RWPE1 (cell line): ENCODE results near the gene AP3D1.

ENCODE experiments used
- CTCF ChIA-PET: fragments of 350-600 bp; sonication (Branson Sonifier 250); formaldehyde crosslinking; extraction: SDS; loops from one replicate; lab custom pipeline; 2021; lab: Yijun Ruan, JAX
- POLR2A ChIA-PET: fragments of 400-600 bp; formaldehyde crosslinking; extraction: SDS; loops from one replicate; lab custom pipeline; 2020; ENCODE audit warnings: antibody characterized with exemption; ENCODE audit not compliant: low non-redundant PET; lab: Yijun Ruan, JAX
- DNase-seq: peaks from one replicate; pipeline ENCODE4 v3.0.0; 2012; ENCODE audit warnings: low spot score
- H3K27ac ChIP-seq: fragments of 450-650 bp; 2 replicates; pipeline ENCODE4 v1.5.1; 2017
- TF ChIP-seq, protein P1 (sequence below): fragments of 450-650 bp; conservative IDR thresholded peaks from 2 replicates; pipeline ENCODE4 v1.5.1; 2017; ENCODE audit warnings: low read depth, mild to moderate bottlenecking

Gene AP3D1

DNA sequence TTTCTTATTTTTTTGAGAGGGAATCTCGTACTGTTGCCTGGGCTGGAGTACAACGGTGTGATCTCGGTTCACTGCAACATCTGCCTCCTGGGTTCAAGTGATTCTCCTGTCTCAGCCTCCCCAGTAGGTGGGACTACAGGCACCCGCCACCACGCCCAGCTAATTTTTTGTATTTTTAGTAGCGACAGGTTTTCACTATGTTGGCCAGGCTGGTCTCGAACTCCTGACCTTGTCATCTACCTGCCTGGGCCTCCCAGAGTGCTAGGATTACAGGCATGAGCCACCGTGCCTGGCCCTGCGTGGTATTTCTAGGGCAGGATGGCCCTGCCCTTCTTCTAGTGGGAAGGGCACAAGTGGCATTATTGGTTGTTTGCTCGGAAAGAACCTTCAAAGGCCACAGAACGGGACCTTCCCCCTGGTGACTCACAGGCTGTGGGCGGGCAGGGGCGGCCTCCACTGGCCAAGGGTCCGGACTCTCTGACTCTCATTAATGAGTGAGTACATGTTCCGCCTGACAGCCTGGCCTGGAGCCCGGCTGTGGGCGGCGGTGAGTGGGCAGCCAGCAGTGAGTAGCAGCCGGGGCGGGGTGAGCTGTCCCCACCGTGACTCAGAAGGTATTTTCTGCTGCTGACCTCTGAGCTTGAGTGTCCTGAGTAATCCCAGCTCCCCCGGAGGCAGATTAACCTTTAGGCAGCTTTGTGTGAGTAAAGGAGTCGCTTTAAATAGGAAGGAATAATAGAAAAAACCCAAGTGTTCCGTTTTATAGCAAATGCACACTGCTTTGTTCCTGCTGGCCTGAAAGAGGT lies 17.5 kb upstream of the AP3D1 start:
- ChIA-PET POLR2A (interaction anchor here (0.6 kb wide), 1 partner anchor 91 kb away, joined by 6 read pairs; no protein-coding TSS in a partner anchor), CTCF (interaction anchor here (0.7 kb wide), 1 partner anchor 224 kb away, joined by 3 read pairs; no protein-coding TSS in a partner anchor)
- H3K27ac ChIP-seq: peak overlapping the region; percentile 94
- TF ChIP-seq, protein P1, sequence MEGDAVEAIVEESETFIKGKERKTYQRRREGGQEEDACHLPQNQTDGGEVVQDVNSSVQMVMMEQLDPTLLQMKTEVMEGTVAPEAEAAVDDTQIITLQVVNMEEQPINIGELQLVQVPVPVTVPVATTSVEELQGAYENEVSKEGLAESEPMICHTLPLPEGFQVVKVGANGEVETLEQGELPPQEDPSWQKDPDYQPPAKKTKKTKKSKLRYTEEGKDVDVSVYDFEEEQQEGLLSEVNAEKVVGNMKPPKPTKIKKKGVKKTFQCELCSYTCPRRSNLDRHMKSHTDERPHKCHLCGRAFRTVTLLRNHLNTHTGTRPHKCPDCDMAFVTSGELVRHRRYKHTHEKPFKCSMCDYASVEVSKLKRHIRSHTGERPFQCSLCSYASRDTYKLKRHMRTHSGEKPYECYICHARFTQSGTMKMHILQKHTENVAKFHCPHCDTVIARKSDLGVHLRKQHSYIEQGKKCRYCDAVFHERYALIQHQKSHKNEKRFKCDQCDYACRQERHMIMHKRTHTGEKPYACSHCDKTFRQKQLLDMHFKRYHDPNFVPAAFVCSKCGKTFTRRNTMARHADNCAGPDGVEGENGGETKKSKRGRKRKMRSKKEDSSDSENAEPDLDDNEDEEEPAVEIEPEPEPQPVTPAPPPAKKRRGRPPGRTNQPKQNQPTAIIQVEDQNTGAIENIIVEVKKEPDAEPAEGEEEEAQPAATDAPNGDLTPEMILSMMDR: no peak
- DNase-seq: peak; percentile 93

DNA sequence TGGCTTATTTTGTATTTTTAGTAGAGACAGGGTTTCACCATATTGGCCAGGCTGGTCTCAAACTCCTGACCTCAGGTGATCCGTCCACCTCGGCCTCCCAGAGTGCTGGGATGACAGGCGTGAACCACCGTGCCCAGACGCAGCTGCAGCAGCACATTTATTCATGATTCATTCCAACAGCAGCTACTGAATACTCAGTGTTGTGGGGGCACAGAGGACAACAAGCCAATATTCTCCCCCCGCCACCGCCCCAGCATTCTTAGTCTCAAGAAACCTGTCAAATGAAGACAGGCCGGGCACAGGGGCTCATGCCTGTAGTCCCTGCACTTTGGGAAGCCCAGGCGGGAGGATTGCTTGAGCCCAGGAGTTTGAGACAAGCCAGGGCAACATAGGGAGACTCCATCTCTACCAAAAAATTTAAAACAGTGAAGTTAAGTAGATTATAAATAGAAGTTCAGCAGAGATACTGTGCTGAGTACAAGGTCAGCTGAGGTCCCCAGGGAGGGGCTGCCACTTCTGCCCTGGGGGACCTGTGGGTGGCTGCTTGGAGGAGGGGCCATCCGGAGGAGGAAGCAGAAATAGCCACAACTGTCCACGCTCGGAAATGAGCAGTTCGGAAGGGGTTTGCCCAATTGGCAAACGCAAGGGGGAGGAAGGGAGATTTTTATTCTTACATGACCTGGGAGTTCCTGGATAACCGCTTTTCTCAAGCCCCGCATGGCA lies 16.7 kb upstream of the AP3D1 start:
- ChIA-PET POLR2A (no interaction called here), CTCF (no interaction called here)
- DNase-seq: no peak
- H3K27ac ChIP-seq: peak overlapping the region; percentile 94
- TF ChIP-seq, protein P1: no peak

DNA sequence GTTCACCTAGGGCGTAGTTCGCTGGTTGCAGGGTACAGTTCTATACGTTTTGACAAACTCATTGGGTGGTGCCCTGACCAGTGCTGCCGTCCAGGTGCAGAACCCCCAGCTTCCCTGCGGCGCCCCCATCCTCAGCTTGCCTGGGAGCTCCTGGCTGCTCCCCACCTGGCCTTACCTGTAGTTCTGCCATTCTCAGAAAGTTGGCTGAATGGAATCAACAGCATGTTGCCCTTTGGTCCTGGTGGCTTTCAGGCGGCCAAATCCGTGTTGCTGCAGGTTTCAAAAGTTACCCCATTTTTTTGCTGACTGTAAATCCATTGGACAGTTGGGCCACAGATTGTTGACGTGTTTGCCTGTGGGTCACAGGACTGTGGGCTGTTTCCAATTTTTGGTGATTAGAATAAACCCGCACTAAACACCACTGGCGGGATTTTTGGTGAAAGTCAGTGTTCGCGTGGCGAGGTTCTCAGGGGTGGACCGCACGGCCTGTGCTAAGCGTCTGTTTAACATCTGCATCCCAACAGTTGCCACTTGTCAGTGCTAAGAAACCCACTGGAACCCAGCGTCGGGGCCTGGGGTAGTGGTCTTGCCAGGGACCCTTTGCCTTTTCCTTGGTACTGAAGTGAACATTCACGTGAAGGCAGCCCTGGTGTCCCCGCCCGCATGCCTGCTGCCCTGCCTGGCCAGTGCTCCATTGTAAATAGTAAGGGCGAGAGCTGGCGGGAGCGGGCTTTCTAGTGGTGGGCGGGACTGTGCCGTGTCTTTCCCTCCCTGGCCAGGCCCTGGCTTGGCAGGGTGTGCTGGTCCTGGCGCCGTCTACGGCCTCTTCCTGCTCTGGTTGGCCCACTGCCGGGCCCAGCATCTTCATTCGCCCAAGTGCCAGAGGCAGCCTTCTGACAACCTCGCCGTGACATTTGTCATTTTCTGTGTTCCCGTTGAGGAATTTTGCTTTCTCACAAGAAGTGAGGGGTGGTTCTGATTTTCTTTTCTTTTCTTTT lies 15.7 kb upstream of the AP3D1 start:
- CTCF ChIA-PET: interaction anchor here (0.6 kb wide), 1 partner anchor 52 kb away, joined by 4 read pairs; no protein-coding TSS in a partner anchor
- TF ChIP-seq, protein P1: no peak
- H3K27ac ChIP-seq: peak overlapping the region; percentile 94
- POLR2A ChIA-PET: no interaction called here
- DNase-seq: no peak

DNA sequence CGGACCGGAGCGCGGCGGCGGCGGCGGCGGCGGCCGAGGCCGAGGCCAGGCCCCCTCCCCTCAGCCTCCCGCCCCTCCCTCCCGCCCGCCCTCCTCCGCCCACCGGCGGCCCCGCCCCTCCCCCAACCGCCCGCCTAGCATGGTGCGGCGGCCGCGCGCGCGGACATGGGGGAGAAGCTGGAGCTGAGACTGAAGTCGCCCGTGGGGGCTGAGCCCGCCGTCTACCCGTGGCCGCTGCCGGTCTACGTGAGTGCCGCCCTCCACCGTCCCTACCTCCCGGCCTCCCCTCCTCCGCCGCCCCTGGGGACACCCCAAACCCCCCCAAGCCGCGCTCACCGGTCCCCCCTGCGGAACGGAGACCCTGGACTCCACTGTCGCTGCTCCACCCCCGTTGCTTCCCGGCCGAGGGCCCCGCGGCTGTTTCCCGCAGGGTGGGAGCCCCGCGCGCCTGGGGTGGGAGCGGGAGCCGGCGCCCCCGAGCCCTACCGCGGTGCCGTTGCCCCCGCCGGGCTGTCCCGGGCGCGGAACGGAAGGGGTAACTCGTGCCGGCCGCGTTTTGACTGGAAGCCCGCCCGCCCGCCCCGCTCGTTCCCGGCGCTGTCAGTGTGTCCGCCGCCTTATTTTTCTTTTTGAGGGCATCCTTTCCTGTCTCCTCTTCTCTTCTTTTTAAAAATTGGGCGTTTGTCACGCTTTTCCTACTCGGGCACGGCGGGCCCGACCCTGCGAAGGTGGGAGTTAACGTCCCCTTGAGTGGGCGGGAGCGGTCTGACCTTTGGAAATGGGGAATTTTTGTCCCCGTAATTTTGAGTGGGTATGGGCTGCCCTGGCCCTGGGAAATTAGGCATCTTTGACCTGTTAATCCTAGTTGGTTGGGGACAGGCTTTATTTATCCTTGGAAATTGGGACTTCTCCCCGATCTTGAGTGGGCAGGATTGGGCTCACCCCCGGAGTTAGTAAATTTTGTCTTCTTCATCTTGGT lies 12.9 kb upstream of the AP3D1 start:
- peak; percentile 29 for DNase-seq
- POLR2A ChIA-PET: interaction anchor here (0.5 kb wide), 1 partner anchor 138 kb away, joined by 3 read pairs; no protein-coding TSS in a partner anchor
- TF ChIP-seq, protein P1: no peak
- peak overlapping the region; percentile 94 for H3K27ac ChIP-seq
- CTCF ChIA-PET: interaction anchor here (0.6 kb wide), 1 partner anchor 234 kb away, joined by 5 read pairs; no protein-coding TSS in a partner anchor

DNA sequence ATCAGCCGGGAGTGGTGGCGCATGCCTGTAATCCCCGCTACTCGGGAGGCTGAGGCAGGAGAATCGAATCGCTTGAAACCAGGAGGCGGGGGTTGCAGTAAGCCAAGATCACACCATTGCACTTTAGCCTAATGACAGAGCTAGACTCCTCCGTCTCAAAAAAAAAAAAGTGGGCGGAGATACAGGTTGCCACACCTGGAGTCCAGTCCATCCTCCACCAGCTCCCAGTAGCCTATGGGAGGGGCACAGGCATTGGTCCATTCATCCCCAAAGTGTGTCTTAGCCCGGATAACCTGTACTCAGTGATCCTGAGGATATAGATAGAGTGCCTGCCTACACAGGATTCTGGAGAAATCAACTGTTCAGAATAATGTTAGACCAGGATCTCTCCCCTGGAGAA lies 9.0 kb upstream of the AP3D1 start:
- no peak for DNase-seq
- H3K27ac ChIP-seq: peak overlapping the region; percentile 94; the same call in 1 of the 2 replicates
- TF ChIP-seq, protein P1: no peak
- CTCF ChIA-PET: no interaction called here
- POLR2A ChIA-PET: no interaction called here
